Ectodermal cell (in vitro differentiated cells): ENCODE data around the gene PCDH10.

Experiments
- H3K27ac ChIP-seq: 2 replicates; pipeline ENCODE4 v1.7.0; 2013; ENCODE audit warnings: mild to moderate bottlenecking, low read depth, low read length; ENCODE audit not compliant: insufficient read depth, poor library complexity, severe bottlenecking
- H3K27me3 ChIP-seq: 2 replicates; pipeline ENCODE4 v1.7.0; 2013; ENCODE audit warnings: mild to moderate bottlenecking, low read length; ENCODE audit not compliant: insufficient read depth, control insufficient read depth, poor library complexity, severe bottlenecking
- H3K36me3 ChIP-seq: one replicate; pipeline ENCODE4 v1.7.0; 2013; ENCODE audit warnings: low read length; ENCODE audit not compliant: control insufficient read depth, insufficient read depth
- H3K4me1 ChIP-seq: one replicate; pipeline ENCODE4 v1.7.0; 2013; ENCODE audit warnings: low read length; ENCODE audit not compliant: control insufficient read depth, insufficient read depth
- H3K4me3 ChIP-seq: 2 replicates; pipeline ENCODE4 v1.7.0; 2013; ENCODE audit warnings: low read depth, low read length, control low read depth; ENCODE audit not compliant: insufficient read depth
- H3K9me3 ChIP-seq: 2 replicates; pipeline ENCODE4 v1.7.0; 2013; ENCODE audit warnings: mild to moderate bottlenecking, low read length, moderate library complexity; ENCODE audit not compliant: control insufficient read depth
- WGBS, 2 experiments: methylation state at CpG; one replicate each; pipeline ENCODE4 v1.1.7; 2013; ENCODE audit warnings: missing lambda C conversion rate in 2 of 2; 5-methylcytosine and 5-hydroxymethylcytosine counted together

The PCDH10 gene

DNA sequence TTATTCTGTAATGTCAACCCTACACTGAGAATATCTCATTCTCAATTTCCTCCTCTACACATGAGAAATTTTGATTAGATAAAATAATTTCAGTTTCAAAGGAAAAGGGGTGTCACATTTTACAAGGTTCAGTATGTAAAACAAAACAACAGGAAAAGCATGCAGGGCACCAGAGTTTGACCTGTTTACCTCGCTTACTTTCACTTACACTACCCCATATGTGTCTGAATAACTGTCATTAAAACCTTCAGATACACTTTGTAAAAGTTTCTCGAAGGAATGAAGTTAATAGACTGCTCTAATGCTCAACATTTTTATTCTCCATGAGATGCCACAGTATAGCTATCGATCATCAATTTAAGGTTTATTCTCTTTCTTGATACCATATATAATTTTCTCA lies 12.3 kb upstream of the PCDH10 start:
- WGBS, 2 experiments: 96% methylated on average over 3 of the region's 3 CpGs

DNA sequence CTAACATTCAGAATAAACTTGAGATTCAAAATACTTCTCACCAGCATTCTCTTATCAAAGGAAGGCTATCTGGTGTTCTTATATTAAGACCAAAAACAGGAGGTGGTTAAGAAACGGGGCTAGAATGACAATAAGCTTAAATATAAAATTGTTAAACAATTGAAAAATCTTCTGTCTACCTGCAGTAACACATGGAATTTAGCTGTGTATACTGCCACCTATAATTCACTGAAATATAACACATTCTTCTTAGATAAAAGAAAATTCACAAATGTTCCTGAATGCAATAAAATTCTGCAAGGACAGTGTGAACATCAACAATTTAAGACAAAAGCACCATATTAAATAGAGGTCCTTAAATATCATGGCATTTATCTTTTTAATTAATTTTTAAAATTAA lies 11.5 kb upstream of the PCDH10 start:
- no CpG with 5 or more reads among the region's 1 CpG for WGBS, 2 experiments
- Histone ChIP-seq H3K9me3 (no peaks in the 10 kb centered on the region), H3K4me1 (no peaks in the 10 kb centered on the region), H3K27ac (no peak overlapping the region), H3K27me3 (no peaks in the 10 kb centered on the region), H3K36me3 (no peaks in the 10 kb centered on the region), H3K4me3 (no peak overlapping the region)

More for the DNA sequence above, 12.3 kb upstream of the PCDH10 start:
- Histone ChIP-seq H3K4me1 (peaks cover 2% of the 10 kb centered on the region), H3K27me3 (no peaks in the 10 kb centered on the region), H3K36me3 (no peaks in the 10 kb centered on the region), H3K27ac (no peak overlapping the region), H3K9me3 (no peaks in the 10 kb centered on the region), H3K4me3 (no peak overlapping the region)

DNA sequence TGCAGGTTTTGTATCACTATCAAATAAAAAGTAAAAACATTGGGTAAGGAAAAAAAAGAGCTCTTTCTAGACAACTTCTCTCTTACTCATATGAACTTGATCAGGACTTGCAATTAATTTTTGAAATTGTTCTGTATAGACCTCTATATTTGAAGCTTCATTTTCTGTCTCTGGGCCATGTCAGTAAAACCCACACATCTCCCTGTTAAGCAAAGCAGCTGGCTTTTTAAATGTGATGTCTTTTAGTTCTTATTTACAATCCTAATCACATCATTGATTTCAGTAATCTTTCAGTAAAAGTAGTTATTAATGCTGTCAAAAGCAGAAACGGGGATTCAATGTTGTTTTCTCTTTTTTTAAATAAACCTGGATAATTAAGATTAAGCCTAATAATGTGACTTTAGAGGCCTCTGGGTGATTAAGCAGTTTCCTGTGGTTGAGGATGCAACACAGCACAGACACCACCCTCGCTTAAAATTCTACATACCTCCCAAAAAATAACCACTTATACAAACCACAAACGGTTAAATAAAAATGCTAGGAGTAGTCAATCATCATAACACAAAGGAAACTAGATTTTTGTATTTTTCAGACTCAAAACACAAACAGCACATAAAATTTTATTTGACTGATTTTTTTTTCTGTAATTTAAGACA lies 5.2 kb upstream of the PCDH10 start:
- Histone ChIP-seq H3K27me3 (peaks cover 32% of the 10 kb centered on the region), H3K27ac (no peak overlapping the region), H3K9me3 (no peaks in the 10 kb centered on the region), H3K4me3 (no peak overlapping the region), H3K36me3 (no peaks in the 10 kb centered on the region), H3K4me1 (no peaks in the 10 kb centered on the region)
- 72 to 73% methylated on average over 2 to 3 of the region's 3 CpGs for WGBS, 2 experiments

DNA sequence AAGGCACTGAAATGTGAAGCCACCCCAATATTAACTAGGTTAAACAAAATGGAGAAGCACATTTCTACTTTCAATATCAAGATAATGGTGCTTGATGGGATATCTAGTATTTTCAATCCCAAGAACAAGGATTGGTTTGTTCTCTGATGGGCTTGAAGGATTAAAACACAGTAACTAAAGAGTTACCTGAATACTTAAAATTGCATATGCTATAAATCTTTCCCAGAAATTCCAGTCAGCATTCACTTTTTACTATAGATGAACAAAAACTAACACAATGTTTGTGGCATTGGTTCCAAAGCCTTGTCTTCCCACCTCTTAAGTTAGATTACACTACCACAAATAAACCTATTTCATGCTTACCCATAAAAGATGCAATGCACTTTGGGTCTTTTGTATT lies 3.9 kb upstream of the PCDH10 start:
- H3K27me3 ChIP-seq: peaks cover 45% of the 10 kb centered on the region
- H3K9me3 ChIP-seq: no peaks in the 10 kb centered on the region
- no peaks in the 10 kb centered on the region for H3K36me3 ChIP-seq
- H3K27ac ChIP-seq: no peak overlapping the region
- no peak overlapping the region for H3K4me3 ChIP-seq
- H3K4me1 ChIP-seq: peaks cover 10% of the 10 kb centered on the region

DNA sequence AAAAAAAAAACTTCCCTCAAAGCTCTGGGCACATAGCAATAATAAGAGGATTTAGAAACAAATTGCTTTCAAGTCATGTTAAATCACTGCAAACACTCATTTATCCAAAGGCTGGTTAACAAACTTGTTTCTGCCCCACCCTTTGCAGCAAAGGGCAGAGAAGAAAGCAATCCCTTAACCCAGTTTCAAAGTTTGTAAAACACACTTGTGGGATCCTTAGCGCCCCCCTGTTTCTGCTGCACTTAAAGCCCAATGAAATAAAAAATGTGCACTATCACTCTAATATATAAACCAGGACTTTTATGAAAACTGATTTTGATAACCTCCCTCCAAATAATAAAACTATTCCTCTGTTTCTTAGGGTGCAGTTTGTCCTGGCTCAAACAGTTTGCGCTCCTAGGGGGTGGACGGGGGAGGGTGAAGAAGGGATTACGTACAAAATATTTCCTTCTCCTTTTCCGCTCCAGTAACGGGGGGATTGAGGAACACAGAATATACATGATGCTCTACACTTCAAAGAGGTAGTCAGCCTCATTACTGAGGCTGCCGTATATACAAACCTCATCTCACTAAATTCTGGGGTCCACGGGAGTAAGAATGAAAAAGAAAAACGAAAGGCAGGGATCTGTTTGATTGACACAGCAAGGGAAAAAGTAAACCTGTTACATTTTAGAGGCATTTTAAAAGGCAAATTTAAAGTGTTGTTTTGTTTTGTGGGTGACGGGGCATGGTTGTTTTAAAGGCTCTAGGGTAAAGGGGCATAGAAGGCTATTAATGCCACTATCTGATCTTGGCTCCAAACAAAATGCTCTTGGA lies 3.1 kb upstream of the PCDH10 start:
- H3K9me3 ChIP-seq: no peaks in the 10 kb centered on the region
- H3K27ac ChIP-seq: no peak overlapping the region
- H3K4me3 ChIP-seq: peak overlapping the region; percentile 16
- peaks cover 17% of the 10 kb centered on the region for H3K4me1 ChIP-seq
- H3K36me3 ChIP-seq: no peaks in the 10 kb centered on the region
- WGBS, 2 experiments: 14 to 20% methylated on average over 5 to 10 of the region's 10 CpGs
- H3K27me3 ChIP-seq: peaks cover 52% of the 10 kb centered on the region

DNA sequence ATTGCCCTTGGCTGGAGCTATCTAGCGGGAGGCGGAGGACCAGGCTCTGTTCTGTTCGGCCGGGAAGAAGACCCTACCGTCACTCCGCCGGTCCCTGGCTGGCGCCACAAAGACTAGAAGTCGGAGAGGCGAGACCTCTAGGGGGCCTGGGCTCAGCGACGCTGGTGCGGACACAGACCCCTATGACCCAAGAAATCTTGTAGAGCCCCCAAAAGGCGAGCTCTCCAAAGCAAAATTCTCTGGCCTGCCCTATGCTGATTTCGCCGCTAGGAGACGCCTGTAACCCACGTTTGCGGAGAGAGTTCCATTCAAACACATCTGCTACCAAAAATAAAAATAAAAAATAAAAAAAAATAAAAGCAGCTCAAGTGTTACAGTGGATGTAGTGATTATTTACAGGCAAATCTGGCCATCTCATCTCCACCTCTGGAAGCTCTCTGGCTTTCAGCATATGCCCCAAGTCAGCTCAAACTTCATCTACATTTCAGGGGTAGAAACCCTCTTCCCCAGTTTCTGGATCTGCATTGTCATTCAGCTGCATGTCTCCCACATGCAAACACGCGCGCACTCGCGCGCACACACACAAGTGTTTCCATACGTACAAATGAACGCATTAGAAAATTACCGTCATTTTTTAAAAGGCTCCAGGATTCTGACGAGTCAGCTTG lies 2.4 kb upstream of the PCDH10 start:
- no peaks in the 10 kb centered on the region for H3K36me3 ChIP-seq
- 1% methylated on average over 28 to 29 of the region's 29 CpGs for WGBS, 2 experiments
- H3K27ac ChIP-seq: no peak overlapping the region
- H3K4me3 ChIP-seq: peak overlapping the region; percentile 54
- peaks cover 60% of the 10 kb centered on the region for H3K27me3 ChIP-seq
- H3K9me3 ChIP-seq: no peaks in the 10 kb centered on the region
- H3K4me1 ChIP-seq: peaks cover 18% of the 10 kb centered on the region

DNA sequence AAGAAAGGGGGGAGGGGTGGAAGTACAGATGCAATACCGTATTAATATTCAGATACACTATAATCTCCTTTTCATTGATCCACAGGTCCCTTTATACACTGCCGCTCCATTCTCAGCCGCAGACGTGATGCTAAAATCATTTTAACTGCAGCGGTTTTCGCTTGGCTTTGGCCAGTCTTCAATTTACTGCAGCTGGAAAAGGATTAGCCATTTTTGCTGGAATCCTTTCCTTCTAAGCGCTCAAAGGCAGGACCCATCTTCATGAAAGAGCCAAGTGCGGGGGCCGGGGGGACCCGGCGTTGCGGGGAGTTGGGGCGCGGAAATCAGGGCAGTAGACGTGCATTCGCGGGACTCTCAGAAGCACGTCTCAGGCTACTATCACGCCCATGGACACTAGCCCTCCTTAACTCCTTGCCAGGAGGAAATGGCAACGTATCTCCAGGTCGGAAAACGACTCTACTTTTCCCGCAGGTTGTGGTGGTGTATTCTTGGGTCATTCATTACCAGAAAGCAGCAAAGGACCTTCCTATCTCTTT lies 1.7 kb upstream of the PCDH10 start:
- 1 to 2% methylated on average over 23 of the region's 23 CpGs for WGBS, 2 experiments
- H3K27me3 ChIP-seq: peaks cover 66% of the 10 kb centered on the region
- H3K4me1 ChIP-seq: peaks cover 18% of the 10 kb centered on the region

DNA sequence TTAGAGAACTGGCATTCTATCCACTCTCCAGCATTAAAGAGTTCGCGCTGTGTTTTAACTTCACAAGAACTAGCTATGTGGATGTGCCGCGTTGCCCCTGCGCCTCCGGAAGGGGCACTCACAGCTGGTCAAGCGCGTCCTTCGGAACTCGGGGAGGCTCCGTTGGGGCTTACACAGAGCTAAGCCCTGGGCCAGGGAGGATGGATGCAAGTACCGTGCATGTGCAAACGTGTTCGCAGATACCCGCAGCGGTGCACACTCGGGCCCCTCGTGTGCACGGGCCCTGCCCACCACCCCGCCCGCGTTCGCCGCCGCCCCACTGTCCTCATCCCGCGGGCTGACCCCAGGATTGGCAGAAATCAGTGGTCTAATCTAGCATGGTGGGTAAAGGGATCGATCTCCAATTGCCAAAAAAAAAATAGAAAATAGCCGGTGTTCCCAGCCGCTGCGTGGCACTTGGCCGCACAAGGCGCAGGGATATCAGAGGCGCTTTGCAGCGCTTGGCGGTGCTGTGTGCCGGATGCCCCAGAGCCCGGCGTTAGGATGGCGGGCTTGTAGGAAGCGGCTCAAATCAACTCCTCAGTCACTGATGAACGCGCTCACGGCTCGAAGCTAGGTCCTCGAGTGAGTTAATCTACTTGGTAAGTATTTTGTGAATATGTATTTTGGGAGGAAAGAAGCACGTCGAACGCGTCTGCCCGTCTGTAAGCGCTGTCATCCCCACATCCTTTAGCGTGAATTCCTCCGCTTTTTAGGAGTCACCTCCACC lies 989 bp upstream of the PCDH10 start:
- H3K27ac ChIP-seq: no peak overlapping the region
- H3K36me3 ChIP-seq: no peaks in the 10 kb centered on the region
- H3K9me3 ChIP-seq: no peaks in the 10 kb centered on the region
- peak overlapping the region; percentile 54 for H3K4me3 ChIP-seq
- H3K4me1 ChIP-seq: peaks cover 25% of the 10 kb centered on the region
- H3K27me3 ChIP-seq: peaks cover 74% of the 10 kb centered on the region
- WGBS, 2 experiments: 0 to 1% methylated on average over 54 of the region's 54 CpGs

More for the DNA sequence above, 1.7 kb upstream of the PCDH10 start:
- no peak overlapping the region for H3K27ac ChIP-seq
- H3K36me3 ChIP-seq: no peaks in the 10 kb centered on the region
- H3K4me3 ChIP-seq: peak overlapping the region; percentile 54
- no peaks in the 10 kb centered on the region for H3K9me3 ChIP-seq

DNA sequence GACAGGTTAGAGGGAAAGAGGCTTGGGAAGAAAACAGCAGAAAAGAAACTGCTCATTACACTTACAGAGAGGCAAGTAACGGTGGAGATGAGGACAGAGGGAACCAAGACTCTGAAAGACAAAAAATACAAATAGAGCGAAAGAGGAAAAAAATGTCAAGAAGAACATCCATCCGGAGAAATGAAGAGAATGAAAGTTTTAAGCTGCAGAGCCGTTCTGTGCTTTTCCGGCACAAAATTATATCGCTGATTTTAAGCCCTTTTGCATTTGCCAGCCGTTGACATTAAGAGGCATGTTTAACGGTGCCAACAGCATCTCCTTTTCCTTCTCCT lies 236 bp downstream of the PCDH10 start:
- Histone ChIP-seq H3K9me3 (no peaks in the 10 kb centered on the region), H3K4me3 (peak overlapping the region; percentile 46), H3K27ac (no peak overlapping the region), H3K36me3 (no peaks in the 10 kb centered on the region), H3K4me1 (peaks cover 32% of the 10 kb centered on the region), H3K27me3 (peaks cover 85% of the 10 kb centered on the region)
- WGBS, 2 experiments: 5 to 8% methylated on average over 8 of the region's 8 CpGs
